Measurements from ENCODE around the gene RANBP3. TPM values are rescaled to one million over a fixed set of nuclear protein-coding genes. Genes with fewer than 3 reads are reported as not detected.
A peak's percentile ranks its signal among the peaks of the same experiment; 100 is the strongest.

The RANBP3 gene
- total RNA-seq, 1 donor from 2014 or later = 77.8 TPM

GRCh38 chr19:6005321-6006069 is 27.6 kb upstream of the RANBP3 start:
- Histone ChIP-seq H3K9me3 (ENCODE audit: low read depth) (no peaks in the 10 kb centered on the region), H3F3A (ENCODE audit: low read depth) (no peaks in the 10 kb centered on the region), H3K79me2 (ENCODE audit: low read depth) (no peaks in the 10 kb centered on the region), H4K20me1 (ENCODE audit: low read depth) (no peaks in the 10 kb centered on the region), H3K4me3 (no peak overlapping the region), H3K4me2 (no peak overlapping the region), H2AFZ (replicated peaks) (no peak overlapping the region), H3K27me3 (no peaks in the 10 kb centered on the region), H3K9ac (no peak overlapping the region), H3K4me1 (no peaks in the 10 kb centered on the region), H3K27ac (no peak overlapping the region), H3K36me3 (no peaks in the 10 kb centered on the region)
- Mint-ChIP-seq H3K27me3 (ENCODE audit: insufficient read depth, low read depth) (peaks cover 6% of the 10 kb centered on the region), H3K9me3 (no peaks in the 10 kb centered on the region), H3K27ac (no peak overlapping the region), H3K4me3 (no peak overlapping the region), H3K36me3 (peaks cover 26% of the 10 kb centered on the region), H3K4me1 (no peaks in the 10 kb centered on the region)
- TF ChIP-seq CTCF (IDR thresholded peaks at IDR 0.05) (no peak), EZH2phosphoT487 (IDR thresholded peaks at IDR 0.05) (no peak), EZH2 (IDR thresholded peaks at IDR 0.05) (no peak)
- DNase-seq (ENCODE audit: low spot score) = no peak

GRCh38 chr19:6003976-6004375 is 26.0 kb upstream of the RANBP3 start:
- no peak overlapping the region for H3K27ac ChIP-seq
- Mint-ChIP-seq H3K4me1 (no peaks in the 10 kb centered on the region), H3K27ac (peak overlapping the region; percentile 42), H3K9me3 (peaks cover 3% of the 10 kb centered on the region), H3K27me3 (ENCODE audit: insufficient read depth, low read depth) (peaks cover 8% of the 10 kb centered on the region), H3K36me3 (peaks cover 30% of the 10 kb centered on the region), H3K4me3 (no peak overlapping the region)
- H2AFZ ChIP-seq (replicated peaks) = no peak overlapping the region
- H4K20me1 ChIP-seq (ENCODE audit: low read depth) = no peaks in the 10 kb centered on the region
- TF ChIP-seq EZH2phosphoT487 (IDR thresholded peaks at IDR 0.05) (no peak), CTCF (IDR thresholded peaks at IDR 0.05) (no peak), EZH2 (IDR thresholded peaks at IDR 0.05) (no peak)
- H3K4me1 ChIP-seq = no peaks in the 10 kb centered on the region
- no peak for DNase-seq (ENCODE audit: low spot score)
- no peaks in the 10 kb centered on the region for H3F3A ChIP-seq (ENCODE audit: low read depth)
- no peaks in the 10 kb centered on the region for H3K36me3 ChIP-seq
- no peaks in the 10 kb centered on the region for H3K9me3 ChIP-seq (ENCODE audit: low read depth)
- H3K79me2 ChIP-seq (ENCODE audit: low read depth) = no peaks in the 10 kb centered on the region
- no peak overlapping the region for H3K4me3 ChIP-seq
- H3K27me3 ChIP-seq = no peaks in the 10 kb centered on the region
- no peak overlapping the region for H3K4me2 ChIP-seq
- no peak overlapping the region for H3K9ac ChIP-seq

- H3K9me3 Mint-ChIP-seq = peaks cover 3% of the 10 kb centered on the region
- Histone ChIP-seq H4K20me1 (ENCODE audit: low read depth) (no peaks in the 10 kb centered on the region), H3K4me2 (no peak overlapping the region), H3K36me3 (no peaks in the 10 kb centered on the region), H3K9me3 (ENCODE audit: low read depth) (no peaks in the 10 kb centered on the region), H3K4me1 (no peaks in the 10 kb centered on the region), H3K9ac (no peak overlapping the region), H2AFZ (replicated peaks) (no peak overlapping the region), H3K4me3 (no peak overlapping the region), H3F3A (ENCODE audit: low read depth) (no peaks in the 10 kb centered on the region), H3K27ac (no peak overlapping the region), H3K79me2 (ENCODE audit: low read depth) (no peaks in the 10 kb centered on the region), H3K27me3 (no peaks in the 10 kb centered on the region)
- no peak for TF ChIP-seq CTCF (IDR thresholded peaks at IDR 0.05)
- no peak for TF ChIP-seq EZH2phosphoT487 (IDR thresholded peaks at IDR 0.05)
- no peak for TF ChIP-seq EZH2 (IDR thresholded peaks at IDR 0.05)
- H3K27ac Mint-ChIP-seq = no peak overlapping the region
- H3K4me3 Mint-ChIP-seq = no peak overlapping the region
- H3K4me1 Mint-ChIP-seq = no peaks in the 10 kb centered on the region
- H3K36me3 Mint-ChIP-seq = peaks cover 29% of the 10 kb centered on the region
- DNase-seq (ENCODE audit: low spot score) = no peak
- peaks cover 8% of the 10 kb centered on the region for H3K27me3 Mint-ChIP-seq (ENCODE audit: insufficient read depth, low read depth)
Measured at GRCh38 chr19:6002591-6002990, 24.7 kb upstream of the RANBP3 start.

Measured in neural progenitor cell (in vitro differentiated cells).